ENCODE data around the gene ASF1B.
"Not testable (repeated sequence)": the region's sequence is repeated elsewhere in the genome, so short reads cannot be mapped to it uniquely, and the experiment has no call there.

GRCh38 chr19:14146169-14146568 is 9.8 kb upstream of the ASF1B start:
- not testable (repeated sequence) for TF ChIP-seq CTCF, POLR2A (IDR thresholded peaks at IDR 0.05)

Data from adrenal gland (tissue), 5 donors.